Left colon (tissue), 2 donors: Measurements from ENCODE around the gene RBP3. TPM values are rescaled to one million over a fixed set of nuclear protein-coding genes. Genes with fewer than 3 reads are reported as not detected.
A peak's percentile ranks its signal among the peaks of the same experiment; 100 is the strongest.

Source experiments
- ATAC-seq: fragments of 200-7000 bp; cut with Tn5 transposase; one replicate; pipeline ENCODE4 v1.9.1; 2020; ENCODE audit warnings: mild to moderate bottlenecking, moderate library complexity
- DNase-seq, 2 donors: peaks; one replicate each; pipeline ENCODE4 v3.0.0-alpha.2; 2020
- intact Hi-C, 2 donors: fragments of 100-400 bp; cut with DNase I in 1 of 2; cut with micrococcal nuclease in 1 of 2; formaldehyde crosslinking; loops; one replicate each; pipeline versions ENCODE4 v1.11.2 to v1.14.0; 2022; cut with DNase I, micrococcal nuclease
- total RNA-seq, 2 donors: library from RNA; stranded (reverse); fragmentation: NEBNext Ultra II Directional; extraction: Animal tissue kit (Norgen Biotek cat#: 25700); gene quantifications; one replicate each; pipeline ENCODE4 v1.2.1, GENCODE V29; 2021
- donor health status: DM: no; HTN: no; CAD: no.
- donor health status: DM: yes; HTN: yes; CAD: no.

The RBP3 gene
- total RNA-seq, 2 donors from 2014 or later, result not detected

GRCh38 chr10:47315421-47315820, 32.7 kb upstream of the RBP3 start:
- intact Hi-C loops, result no loop called here
- DNase-seq, result no peak
- no peak for ATAC-seq

DNA sequence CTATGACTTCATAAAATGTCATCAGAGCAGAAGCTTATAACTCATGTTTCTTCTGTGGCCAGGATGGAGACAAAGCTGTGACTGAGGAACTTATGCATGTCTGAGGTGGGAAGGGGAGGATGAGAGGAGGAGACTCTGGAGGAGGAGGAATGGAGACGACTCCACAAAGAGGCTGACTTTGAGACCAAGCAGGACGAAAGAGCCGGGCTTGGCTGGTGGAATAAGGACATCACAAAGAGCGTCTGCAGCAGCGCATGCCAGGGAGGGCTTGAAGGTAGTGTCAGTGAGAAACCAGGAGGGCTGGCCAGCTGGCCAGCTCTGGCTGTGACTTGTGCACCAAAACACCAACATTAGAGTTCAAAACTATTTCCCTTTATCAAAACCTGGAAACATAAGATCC, 32.0 kb upstream of the RBP3 start:
- DNase-seq, result no peak
- intact Hi-C loops, result no loop called here
- ATAC-seq, result no peak

GRCh38 chr10:47317251-47317650, 30.9 kb upstream of the RBP3 start:
- DNase-seq (no peak), ATAC-seq (no peak)
- intact Hi-C loops, result no loop called here

DNA sequence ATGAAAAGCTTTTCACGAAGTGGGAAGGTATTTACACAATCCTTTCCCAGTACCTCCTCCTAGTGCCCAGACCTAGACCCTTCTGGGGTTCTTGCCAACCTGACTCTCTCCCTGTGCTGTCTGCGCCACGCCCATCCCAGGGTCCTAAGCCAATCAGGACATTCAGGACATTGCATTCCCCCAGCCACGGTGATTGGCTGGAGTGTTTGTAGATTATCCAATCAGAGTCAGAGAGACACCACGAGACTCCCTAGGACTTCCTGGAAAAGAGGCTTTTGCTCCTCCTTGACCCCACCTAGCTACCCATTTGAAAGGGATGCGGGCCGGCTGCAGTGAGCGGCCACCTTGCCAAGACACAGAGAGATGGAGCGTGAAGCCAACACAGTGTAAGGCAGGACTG, 29.5 kb upstream of the RBP3 start:
- no peak for ATAC-seq
- intact Hi-C loops, result no loop called here
- DNase-seq, result no peak

- intact Hi-C loops, result no loop called here
- ATAC-seq (no peak), DNase-seq (no peak)
Observed at GRCh38 chr10:47319784-47320183, 28.4 kb upstream of the RBP3 start.

GRCh38 chr10:47320812-47321211, 27.4 kb upstream of the RBP3 start:
- intact Hi-C loops, result no loop called here
- no peak for ATAC-seq
- DNase-seq, result no peak

DNA sequence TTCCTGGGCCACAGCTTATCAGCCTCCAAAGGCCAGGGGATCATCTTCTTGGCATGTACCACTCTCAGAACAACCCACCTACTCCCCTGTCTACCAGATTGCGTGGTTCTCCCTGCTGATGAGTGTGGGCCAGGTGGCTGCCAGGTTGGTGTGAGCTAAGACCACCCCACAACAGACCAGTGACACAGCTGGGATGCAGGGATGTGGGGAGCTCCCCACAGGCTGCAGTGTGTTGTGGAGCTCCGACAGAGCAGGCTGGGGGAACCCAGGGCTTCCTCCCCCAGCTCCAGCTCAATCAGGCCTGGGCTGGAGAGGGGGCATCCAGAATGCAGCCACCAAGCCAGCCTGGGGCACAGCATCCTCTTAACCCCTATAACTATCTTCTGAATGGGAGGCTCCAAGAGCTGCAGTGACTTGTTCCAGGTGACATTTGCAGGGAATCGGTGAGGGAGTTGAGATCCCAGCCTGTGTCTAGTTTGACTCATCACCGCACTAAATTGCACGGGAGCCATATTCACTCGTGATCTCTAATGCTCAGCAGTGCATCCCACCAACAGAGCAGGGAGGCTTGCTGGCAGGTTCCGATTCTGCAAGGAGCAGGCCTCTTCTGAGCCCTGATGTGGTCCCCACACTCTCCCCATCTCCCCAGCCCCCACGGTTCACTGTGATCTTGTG, 26.5 kb upstream of the RBP3 start:
- ATAC-seq, result no peak
- DNase-seq, result no peak
- intact Hi-C loops, result no loop called here

GRCh38 chr10:47322300-47323061, 25.7 kb upstream of the RBP3 start, which contains the start of gene GDF2:
TSS of gene GDF2 (plus strand) at chr10:47322454. CDS start at chr10:47322669, 215 bp downstream.
- DNase-seq (no peak), ATAC-seq (no peak)
- intact Hi-C loops, result no loop called here

DNA sequence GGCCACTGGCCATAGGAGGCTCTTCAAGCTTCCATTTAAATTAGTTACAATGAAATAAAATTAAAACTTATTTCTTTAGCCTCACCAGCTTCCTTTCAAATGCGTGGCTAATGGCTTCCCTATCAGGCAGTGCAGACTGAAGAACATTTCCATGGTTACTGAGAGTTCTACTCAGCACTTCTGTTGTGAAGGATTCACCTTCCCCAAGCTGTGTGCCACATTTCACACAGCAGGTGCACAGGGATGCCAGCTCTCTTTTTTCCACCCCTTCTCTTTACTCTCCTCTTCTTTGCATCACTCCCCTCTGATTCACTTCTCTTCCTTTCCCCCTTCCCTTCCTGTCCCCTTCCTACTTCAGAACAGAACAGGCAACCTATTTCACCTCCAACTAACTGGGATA, 25.1 kb upstream of the RBP3 start:
- ATAC-seq, result no peak
- DNase-seq, result no peak
- intact Hi-C loops, result no loop called here

DNA sequence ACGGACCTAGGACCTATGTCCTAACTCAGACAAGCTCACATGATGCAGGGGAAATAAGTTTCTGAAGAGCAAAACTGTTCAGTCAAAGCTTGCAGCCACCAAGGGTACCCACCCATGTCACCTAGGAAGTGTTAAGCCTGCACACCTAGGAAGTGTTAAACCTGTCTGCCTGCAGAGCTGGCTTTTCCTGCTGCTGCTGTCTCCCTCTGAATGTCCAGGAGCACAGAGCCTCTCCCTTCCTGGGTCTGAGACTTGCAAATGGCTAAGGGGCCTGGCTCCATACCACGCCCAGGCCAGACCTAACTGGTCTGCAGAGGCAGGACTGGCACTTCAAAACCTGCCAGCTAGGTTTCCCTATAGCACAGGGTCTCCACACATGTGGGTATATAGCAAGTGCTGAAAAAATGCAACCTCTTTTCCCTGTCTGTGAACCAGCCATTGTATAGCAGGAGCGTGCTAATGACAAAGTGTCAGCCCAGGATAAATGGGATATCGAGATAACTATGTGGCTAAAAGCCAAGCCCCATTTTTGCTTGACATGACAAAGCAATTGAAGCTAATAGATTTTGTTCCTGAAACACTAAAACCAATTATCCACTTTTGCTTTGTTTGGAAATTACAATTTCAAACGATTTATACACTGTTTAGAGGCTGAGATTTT, 24.4 kb upstream of the RBP3 start:
- ATAC-seq (peak; percentile 87), DNase-seq (no peak)
- intact Hi-C loops, result no loop called here

- intact Hi-C loops, result no loop called here
- DNase-seq (no peak), ATAC-seq (no peak)
Observed at GRCh38 chr10:47325303-47326291, 22.6 kb upstream of the RBP3 start.

DNA sequence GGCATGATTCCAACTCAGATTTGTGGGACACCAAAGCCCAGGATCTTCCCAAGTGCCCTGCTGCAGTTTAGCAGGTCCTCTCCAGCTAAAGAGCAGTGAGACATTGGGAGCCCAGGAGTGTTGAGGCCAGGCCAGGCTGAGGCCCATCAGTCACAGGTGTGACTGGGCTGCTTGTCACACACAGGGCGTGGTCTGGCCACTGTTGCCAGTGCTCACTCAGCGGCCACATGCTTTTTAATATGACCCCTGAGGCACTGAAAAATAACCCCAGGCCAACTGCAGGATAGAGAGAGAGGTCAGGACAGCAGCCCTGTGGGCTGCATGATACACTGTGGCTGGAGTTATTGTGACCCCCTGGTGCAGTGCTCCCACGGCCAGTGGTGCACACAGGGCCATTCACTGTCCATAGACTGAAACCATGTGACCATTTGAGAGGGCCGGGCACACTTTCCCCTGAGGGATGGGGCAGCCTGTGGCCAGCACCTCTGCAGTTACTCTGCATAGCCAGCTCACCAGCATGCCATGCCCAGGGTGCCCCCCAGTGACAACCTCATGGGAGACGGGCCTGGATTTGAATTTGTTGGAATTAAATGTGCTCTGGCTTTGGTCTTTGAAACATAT, 21.7 kb upstream of the RBP3 start:
- DNase-seq, result no peak
- intact Hi-C loops, result no loop called here

DNA sequence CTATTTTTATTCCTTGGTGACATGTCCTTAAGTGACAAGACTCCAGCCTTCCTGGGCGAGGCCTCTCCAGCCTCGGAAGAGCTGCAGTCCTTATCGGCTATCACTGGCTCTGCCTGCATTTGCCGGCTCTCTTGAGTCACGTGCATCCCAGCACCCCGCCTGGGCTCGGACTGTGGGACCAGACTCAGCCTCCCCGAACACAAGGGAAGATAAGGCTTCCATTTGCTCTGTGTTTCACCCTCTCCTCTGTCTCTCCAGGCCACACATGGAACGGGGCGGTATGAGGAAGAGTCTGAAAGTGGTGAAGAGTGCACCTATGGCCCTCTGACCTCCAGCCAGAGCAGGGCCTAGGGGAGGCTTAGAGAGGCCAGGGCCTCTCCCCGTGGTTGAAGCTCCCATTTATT, 21.2 kb upstream of the RBP3 start:
- DNase-seq (no peak), ATAC-seq (no peak)
- intact Hi-C loops, result no loop called here

More for the DNA sequence above, 21.7 kb upstream of the RBP3 start:
- no peak for ATAC-seq

DNA sequence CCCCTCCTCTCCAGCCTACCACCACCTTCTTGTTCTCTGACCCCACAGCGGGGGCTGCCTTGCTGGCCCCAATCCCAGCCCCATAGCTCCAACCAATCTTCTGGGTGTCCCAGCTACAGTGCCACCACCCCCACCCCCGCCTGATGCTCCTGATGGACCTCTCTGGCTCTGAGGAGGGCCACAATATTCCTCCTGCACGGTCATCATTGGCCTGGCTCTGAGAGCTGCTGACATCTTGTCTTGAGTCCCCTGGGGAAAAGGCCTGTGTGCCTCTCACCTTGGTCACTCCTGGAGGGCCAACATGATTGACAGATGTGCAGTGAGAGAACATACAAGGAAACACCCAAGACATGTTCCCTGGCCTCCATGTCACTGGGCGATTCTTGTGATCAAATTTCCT, 18.3 kb upstream of the RBP3 start:
- ATAC-seq, result no peak
- no peak for DNase-seq
- intact Hi-C loops, result no loop called here

GRCh38 chr10:47330366-47330765, 17.8 kb upstream of the RBP3 start:
- no peak for DNase-seq

GRCh38 chr10:47330804-47331203, 17.4 kb upstream of the RBP3 start:
- intact Hi-C loops, result no loop called here
- ATAC-seq, result peak; percentile 100
- DNase-seq, result peak; percentile 87 to 88

More at GRCh38 chr10:47330366-47330765, 17.8 kb upstream of the RBP3 start:
- intact Hi-C loops, result no loop called here
- ATAC-seq, result no peak

DNA sequence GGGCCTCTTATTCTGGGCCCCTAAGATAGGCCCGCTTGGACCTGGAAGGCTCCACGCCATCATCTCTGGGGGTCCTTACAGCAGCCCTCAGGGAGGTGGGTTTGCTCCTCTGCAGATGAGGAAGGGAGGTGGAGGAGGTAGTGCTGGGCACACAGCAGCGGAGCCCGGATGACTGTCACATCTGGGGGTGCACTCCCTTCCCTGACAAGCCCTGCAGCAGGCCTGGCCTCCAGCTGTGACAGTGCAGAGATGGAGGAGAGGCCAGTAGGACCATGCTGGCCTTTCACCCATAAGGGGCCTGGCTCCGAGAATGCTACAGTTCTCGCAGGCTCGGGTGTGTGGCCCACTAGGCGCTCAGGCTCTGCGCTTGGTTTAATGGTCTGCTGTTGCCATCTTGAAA, 16.7 kb upstream of the RBP3 start:
- ATAC-seq (no peak), DNase-seq (no peak)
- intact Hi-C loops, result no loop called here

- intact Hi-C loops, result no loop called here
- ATAC-seq (no peak), DNase-seq (no peak)
Observed at GRCh38 chr10:47331954-47332353, 16.2 kb upstream of the RBP3 start.
